Measurements from ENCODE around the gene KRTAP10-12. TPM values are rescaled to one million over a fixed set of nuclear protein-coding genes. Genes with fewer than 3 reads are reported as not detected.

Gene KRTAP10-12
- total and polyA plus RNA-seq, 2 of the 4 experiments (the other 2 are of a cell fraction), result not detected

GRCh38 chr21:44718571-44718970 is 21.6 kb downstream of the KRTAP10-12 start:
- Histone ChIP-seq H3K23ac (ENCODE audit: low read depth, low read length) (no peak overlapping the region), H3K56ac (ENCODE audit: extremely low read depth, insufficient read depth, low read length) (no peak overlapping the region), H3K27me3 (ENCODE audit: control insufficient read depth, insufficient read depth, low read length) (peaks cover 42% of the 10 kb centered on the region), H2AFZ (replicated peaks; ENCODE audit: low read length, poor library complexity) (no peak overlapping the region), H4K91ac (ENCODE audit: insufficient read depth, low read depth, low read length) (no peak overlapping the region), H2BK5ac (ENCODE audit: low read depth, low read length, poor library complexity, severe bottlenecking) (no peak overlapping the region), H3K36me3 (ENCODE audit: control insufficient read depth, insufficient read depth, low read length) (no peaks in the 10 kb centered on the region), H3K9me1 (ENCODE audit: insufficient read depth, low read length) (no peaks in the 10 kb centered on the region), H3K9ac (ENCODE audit: low read depth, low read length) (no peak overlapping the region), H3K4me3 (ENCODE audit: insufficient read depth, low read depth, low read length) (no peak overlapping the region), H3K18ac (ENCODE audit: low read depth, low read length) (no peak overlapping the region), H2BK15ac (ENCODE audit: low read depth, low read length) (no peak overlapping the region), H2BK20ac (ENCODE audit: low read depth, low read length) (no peak overlapping the region), H4K20me1 (ENCODE audit: insufficient read depth, low read length) (no peaks in the 10 kb centered on the region), H4K5ac (ENCODE audit: low read depth, low read length) (no peak overlapping the region), H3K27ac (ENCODE audit: insufficient read depth, low read length) (no peak overlapping the region), H3K4ac (ENCODE audit: low read depth, low read length) (no peak overlapping the region), H2AK5ac (ENCODE audit: low read depth, low read length) (no peak overlapping the region), H2BK120ac (ENCODE audit: low read depth, low read length) (no peak overlapping the region), H3K4me1 (ENCODE audit: control insufficient read depth, insufficient read depth, low read length) (no peaks in the 10 kb centered on the region), H3K79me1 (ENCODE audit: low read depth in 1 of 2, low read length in 2 of 2) (no peaks in the 10 kb centered on the region), H4K8ac (ENCODE audit: low read depth in 2 of 2, low read length in 2 of 2) (no peak overlapping the region), H3K14ac (replicated peaks; ENCODE audit: low read depth, low read length) (no peak overlapping the region), H3K9me3 (ENCODE audit: control insufficient read depth, insufficient read depth, low read length) (no peaks in the 10 kb centered on the region), H3K4me2 (ENCODE audit: low read depth, low read length) (no peak overlapping the region), H2AK9ac (replicated peaks; ENCODE audit: low read depth, low read length, poor library complexity) (no peak overlapping the region)
- WGBS, 2 experiments (ENCODE audit: extremely low coverage in 2 of 2, insufficient read length in 1 of 2), result no CpG with 5 or more reads among the region's 6 CpGs
- TF ChIP-seq MAZ (IDR thresholded peaks at IDR 0.05; ENCODE audit: borderline replicate concordance, low read depth, low read length) (no peak), CEBPB (IDR thresholded peaks at IDR 0.05; ENCODE audit: low read depth, low read length) (no peak), RCOR1 (IDR thresholded peaks at IDR 0.05; ENCODE audit: insufficient replicate concordance, low read length) (no peak), MAFK (IDR thresholded peaks at IDR 0.05; ENCODE audit: low read depth, low read length) (no peak), ELK1 (IDR thresholded peaks at IDR 0.05; ENCODE audit: borderline replicate concordance, low read depth, low read length) (no peak)
- DNase-seq (no peak), ATAC-seq (ENCODE audit: low read depth) (no peak)
- ChIA-PET CTCF (no interaction called here), POLR2A (ENCODE audit: unreplicated experiment) (no interaction called here)
- intact Hi-C loops (cut with micrococcal nuclease) (loop anchor here (10.0 kb wide), 1 partner anchor 64 kb away; the partner anchor contains the start of genes KRTAP12-3 and KRTAP12-4), in situ Hi-C loops (cut with MboI; ENCODE audit: low sequenced_read_pairs) (no loop called here), dilution Hi-C loops (cut with HindIII; ENCODE audit: low sequenced_read_pairs, unreplicated experiment) (no loop called here)
- no TSS peak for BruUV-seq (replicated peaks)
